DMS 273 (cell line): ENCODE data around the gene COG8.

Experiments
- DNase-seq: peaks from one replicate; lab custom pipeline; 2025; ENCODE audit not compliant: unreplicated experiment; lab: John Stamatoyannopoulos, UW

COG8 gene

DNA sequence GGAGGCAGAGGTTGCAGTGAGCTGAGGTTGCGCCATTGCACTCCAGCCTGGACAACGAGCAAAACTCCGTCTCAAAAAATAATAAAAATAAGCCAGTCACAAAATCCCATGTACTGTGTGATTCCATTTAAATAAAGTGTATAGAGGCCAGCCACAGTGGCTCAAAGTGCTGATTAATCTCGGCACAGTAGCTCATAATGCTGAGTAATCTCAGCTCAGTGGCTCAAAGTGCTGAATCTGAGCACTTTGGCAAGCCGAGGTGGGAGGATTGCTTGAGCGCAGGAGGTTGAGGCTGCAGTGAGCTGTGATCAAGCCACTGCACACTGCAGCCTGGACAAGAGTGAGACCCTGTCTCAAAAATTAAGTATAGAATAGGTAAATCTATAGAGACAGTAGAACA, 7.3 kb upstream of the COG8 start:
- DNase-seq = no peak

DNA sequence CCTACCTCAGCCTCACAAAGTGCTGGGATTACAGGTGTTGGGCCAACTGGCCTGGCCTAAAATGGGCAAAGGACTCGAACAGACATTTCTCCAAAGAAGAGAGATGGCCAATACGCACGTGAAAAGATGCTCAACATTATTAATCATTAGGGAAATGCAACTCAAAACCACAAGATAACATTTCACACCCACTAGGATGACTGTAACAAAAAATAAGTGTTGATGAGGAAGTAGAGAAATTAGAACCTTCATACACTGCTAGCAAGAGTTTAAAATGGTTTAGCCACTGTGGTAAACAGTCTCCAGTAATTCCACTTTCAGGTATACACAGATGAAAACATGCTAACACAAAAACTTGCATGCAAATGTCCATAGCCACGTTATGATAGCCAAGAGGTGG, 6.6 kb upstream of the COG8 start:
- no peak for DNase-seq

DNA sequence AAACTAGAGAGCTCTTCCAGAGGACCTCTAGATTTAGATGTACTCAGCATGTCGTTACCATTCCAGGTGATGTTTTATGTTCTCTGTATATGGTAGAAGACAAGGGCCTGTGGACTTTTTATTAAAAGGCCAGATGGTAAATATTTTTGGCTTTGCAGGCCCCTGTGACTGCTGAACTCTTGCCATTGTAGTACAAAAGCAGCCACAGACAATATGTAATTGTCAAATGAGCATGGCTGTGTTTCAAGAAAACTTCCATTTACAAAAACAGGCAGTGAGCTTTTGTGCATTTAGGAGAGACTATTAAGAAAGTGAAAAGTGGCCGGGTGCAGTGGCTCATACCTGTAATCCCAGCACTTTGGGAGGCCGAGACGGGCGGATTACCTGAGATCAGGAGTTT, 4.8 kb upstream of the COG8 start:
- DNase-seq = no peak

DNA sequence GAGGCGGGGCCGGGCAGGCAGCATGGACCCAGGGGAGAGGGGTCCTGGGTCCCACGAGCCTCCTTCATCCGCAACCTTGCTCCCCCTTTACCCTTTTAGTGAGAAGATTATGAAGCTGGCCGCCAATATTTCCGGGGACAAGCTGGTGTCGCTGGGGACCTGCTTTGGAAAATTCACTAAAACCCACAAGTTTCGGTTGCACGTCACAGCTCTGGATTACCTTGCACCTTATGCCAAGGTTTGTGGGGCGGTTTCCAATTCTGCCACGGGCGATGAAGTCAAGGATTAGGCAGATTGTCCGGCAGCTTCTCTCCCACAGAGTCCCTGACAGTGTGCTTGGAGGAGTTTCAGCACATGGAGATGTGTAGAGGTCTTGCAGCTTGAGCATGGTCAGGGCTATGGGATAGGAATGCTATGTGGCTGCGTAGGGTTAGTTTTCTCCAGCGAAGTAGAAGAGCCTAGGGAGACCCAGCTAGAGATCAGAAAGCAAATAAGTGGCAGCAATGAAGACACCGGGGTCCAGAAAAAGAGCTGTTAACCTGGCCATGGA, 806 bp upstream of the COG8 start:
- DNase-seq = peak; percentile 54

DNA sequence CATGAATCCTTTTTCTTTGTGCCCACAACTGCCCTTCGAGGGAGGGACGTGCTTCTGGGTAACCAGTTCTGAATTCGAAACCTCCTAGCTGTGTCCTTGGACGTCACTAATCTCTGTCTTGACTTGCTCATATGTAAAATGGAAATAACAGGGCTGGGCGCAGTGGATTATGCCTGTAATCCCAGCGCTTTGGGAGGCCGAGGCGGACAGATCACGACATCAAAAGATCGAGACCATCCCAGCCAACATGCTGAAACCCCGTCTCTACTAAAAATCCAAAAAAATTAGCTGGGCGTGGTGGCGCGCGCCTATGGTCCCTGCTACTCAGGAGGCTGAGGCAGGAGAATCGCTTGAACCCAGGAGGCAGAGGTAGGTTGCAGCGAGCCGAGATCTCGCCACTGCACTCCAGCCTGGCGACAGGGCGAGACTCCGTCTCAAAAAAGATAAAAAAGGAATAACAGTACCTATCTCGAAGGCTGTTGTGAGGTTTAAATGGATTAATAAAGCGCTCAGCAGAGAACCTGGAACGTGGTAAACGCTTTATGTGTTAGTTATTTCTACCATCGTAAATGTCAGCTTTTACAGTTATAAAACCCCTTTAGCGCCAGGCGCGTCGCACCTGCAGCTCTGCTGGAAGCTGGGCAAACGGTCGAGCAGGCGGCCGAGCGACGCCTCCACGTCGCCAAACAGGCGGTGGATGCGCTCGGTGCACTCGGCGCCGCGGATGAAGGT, 641 bp downstream of the COG8 start:
- DNase-seq = no peak

DNA sequence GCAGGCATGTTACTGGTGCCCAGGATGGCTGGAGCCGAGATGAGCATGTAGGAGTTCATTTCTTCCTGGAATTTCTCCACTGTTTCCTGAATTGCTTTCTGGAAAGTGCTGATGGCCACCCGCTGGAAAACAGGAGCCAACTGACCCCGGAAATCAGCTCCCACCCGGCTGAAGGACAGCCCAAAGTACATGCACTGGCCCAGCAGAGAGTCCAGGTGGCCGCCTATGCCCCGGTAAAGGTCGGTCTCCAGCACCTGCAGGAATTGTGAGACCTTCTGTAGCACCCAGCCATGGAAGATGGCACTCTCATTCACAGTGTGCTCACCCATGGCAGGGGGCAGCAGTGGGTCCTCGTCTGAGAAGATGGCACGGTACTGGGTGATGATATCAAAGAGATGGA, 4.7 kb downstream of the COG8 start:
- no peak for DNase-seq

DNA sequence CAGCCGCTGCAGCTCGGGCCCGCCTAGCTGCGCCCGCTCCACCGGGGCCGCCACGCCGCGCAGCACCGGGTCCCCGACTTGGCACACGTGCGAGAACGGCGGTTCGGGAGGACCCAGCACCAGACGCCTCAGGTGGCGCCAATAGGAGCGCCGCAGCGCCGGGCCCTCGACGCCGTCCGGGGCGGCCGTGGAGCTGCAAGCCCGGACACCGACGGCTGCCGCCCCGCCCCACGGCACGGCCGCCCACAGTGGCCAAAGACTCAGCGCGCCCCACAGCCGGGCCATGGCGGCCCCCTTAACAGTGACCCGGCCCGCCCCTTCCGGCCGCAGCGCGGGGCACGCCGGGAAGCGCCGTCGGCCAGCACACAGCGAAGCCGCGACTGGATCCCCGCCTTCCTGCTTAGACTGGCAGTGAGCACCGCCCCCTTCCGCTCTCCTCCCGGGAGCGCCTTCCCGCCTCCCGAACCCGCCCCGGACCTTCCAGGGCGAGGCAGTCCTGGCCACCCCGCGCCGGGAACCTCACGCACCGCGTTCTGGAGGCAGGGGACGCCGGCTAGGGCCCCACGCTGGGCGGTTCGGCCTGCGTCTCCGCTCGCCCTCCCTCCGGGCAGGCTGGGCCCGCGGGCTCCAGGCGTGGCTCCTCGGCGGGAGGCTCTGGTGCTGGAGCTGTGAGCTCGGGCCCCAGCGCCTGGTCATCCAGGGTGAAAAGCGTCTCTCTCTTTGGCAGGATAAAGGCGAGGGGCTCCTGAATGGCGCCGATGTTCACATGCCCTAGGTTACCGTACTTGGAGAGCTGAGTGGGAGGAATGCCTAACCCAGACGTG, 8.9 kb downstream of the COG8 start, which contains the start of gene PDF:
PDF (minus strand) TSS at position 303 of the 824 bp plus-strand sequence; CDS start at position 285, 18 bp downstream.
- DNase-seq = peak; percentile 98

DNA sequence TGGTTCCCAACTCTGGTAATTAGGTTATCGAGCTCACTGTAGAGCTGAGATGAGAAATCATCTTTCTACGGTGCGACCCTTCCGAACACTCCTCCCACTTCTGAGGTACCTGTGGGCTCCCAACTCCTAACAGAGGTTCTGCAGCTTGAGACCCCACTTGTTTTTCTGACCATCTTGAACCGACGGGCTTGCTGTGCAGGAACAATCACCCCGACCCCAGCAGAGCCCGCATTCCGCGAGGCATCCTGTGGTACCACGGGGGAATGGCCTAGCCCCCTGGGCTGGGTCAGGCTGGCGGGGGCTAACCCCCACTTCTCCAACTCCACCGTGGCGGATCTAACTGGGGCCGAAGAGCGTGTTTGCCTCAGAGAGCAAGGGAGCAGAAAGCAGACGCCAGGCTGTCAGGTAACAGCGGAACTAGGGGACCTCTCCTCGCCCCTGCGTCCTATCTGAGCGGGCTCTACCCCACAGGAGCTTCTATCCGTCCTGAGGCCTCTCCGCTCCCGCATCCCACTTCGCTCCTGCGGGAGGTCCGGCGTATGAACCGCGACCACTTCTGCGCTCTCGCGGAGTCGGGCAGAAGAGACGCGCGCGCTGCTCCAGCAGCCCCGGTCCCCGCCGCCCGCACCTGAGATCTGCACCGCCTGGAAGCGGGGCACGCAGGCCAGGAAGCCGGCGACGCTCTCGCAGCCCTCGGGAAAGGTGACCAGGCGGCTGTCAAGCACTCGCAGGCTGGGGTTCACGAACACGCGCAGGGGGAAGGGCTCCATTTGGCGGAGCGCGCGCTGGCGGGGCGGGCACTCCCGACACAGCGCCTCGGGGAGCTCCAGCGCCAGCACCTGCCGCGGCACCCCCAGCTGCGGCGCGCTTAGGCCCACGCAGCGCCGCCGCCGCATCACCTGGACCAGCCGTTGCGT, 9.7 kb downstream of the COG8 start:
- peak; percentile 76 for DNase-seq

DNA sequence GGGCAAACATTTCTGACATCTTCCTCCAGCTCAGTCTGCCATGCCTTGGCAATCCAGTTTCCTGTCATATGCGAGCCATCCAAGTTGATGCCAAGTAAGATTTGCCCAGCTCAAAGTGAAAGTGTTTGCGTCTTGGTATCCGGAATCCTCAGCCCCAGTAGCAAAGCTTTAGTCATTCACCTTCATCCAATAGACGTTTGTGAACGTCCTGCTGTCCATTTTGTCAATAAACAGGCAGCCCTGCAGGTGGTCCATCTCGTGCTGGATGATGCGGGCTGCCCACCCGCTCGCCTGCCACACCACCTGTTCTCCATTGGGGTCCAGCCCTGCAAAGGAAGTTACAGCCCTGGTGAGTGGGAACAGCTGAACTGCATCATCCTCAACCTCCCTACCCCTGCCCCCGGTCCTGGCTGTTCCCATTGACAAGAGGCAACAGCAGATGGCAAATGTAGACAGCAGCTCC, 10.5 kb downstream of the COG8 start:
- DNase-seq = peak; percentile 77

DNA sequence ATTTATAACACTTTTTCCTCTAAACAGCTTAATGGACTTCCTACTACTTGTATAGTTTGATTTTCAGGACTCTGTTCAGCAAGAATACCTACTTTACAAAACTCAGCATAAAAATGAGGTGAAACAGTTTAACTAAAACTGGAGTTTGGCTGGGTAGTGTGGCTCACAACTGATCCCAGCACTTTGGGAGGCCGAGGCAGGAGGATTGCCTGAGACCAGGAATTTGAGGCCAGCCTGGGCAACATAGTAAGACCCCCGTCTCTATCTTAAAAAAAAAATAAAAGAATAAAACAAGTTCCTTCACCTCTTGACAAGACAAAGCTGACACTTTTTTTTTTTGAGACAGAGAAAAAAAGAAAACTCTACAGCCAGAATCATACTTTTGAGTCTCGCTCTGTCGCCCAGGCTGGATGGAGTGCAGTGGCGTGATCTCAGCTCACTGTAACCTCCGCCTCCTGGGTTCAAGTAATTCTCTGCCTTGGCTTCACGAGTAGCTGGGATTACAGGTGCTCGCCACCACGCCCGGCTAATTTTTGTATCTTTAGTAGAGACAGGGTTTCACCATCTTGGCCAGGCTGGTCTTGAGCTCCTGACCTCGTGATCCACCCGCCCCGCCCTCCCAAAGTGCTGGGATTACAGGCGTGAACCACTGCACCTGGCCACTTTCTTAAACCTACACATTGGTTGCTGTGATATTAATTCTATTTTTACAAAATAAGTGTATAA, 11.6 kb downstream of the COG8 start:
- DNase-seq = no peak

DNA sequence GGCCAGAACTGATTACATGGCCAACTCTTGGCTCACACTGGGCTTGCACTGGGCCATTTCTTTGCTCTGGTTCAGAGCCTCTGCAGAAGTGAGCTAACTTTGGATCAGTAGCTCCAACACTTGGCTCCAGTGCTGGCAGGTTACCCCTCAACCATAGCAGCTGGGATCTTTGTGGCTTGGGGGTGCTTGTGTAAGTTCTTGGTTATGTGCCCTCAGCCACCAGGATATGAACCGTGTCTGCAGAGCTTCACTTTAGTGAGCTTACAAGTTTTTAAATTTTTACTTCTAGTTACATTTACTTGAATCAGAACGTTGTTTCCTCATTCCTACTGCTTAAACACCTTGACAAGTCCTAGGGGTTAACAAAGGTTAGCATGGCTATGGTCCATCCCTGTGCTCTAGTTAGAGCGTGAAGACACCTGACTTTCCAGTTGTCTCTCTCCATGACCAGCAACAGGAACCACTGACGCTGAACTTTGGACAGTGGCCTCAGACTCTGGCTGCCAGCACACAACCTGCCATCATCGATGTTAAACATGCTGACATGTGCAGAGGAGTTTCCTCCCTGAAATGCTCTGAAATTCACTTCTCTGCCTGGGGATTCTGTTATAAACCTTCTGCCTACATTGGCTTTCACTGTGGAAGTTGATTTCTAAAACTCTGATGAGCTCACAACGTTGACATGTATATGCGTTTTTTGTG, 13.0 kb downstream of the COG8 start:
- DNase-seq = no peak

DNA sequence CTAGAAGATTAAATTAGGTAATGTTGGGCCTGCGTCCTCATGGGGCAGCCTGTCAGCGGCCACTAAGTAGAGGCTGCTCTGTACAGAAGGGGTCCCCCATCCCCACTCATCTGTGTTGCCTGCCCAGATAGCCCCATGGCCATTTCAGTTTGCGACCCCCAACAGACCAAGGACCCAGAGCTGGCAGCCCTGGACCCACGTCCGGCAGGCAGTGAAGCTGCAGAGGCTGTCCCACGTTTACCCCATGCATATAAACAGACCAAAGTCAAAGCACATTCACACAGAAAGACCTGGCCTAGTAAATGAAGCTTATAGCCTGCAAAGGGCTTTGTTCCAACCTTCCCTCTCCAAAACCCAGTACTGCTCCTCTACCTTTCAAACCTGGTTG, 13.6 kb downstream of the COG8 start:
- no peak for DNase-seq

DNA sequence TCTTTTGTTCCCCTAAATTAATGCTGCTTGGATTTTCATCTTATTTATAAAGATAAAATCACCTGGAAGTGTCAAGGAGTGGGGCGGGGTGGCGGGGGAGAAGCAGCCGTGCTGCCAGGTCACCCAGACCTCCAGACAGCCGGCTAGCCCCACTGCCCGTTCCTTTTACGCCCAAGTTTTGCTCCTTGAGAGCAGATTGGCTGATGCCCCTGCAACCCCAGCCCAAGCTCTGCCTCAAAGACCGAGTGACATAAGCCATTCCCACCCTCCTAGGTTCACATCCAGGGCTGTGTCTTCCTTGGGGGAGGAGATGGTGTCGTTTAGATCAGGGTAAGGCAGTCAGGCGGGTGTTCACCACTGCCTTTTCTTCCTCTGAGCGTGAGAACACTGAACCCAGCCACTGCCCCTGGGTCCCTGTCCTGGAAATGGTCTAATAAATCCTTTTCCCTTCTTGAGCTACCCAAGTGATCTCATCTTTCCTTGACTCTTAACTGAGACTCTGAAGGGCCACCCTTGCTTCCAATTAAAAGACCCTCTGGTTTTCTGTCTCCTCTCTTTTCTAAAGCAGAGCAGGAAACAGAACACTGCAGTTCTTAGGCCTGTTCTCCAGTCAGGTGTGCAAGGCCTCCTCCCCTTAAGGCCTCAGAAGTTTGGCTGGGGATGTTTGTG, 14.6 kb downstream of the COG8 start:
- no peak for DNase-seq

DNA sequence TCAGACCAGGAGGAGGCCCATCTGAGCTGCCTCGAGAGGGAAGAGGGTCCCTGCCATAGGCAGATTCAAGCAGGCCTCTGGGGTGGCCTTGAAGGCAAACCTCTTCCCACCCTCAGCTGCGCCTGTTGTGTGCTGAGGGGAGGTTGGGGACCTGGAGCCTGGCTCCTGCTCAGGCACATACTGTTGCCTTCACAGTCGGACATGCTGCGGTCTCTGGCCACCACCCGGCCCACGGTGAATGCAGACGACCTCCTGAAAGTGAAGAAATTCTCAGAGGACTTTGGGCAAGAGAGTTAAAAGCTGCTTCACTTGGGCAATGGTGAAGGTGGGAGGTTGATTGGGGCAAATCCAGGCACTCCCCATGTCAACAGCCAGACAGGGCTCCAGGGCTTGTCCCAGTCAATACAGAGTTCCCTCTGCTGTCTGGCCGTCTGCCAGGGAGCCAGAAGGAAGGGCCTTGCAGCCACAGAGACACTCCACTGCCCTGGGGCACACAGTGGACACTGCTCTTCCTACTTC, 15.3 kb downstream of the COG8 start:
- DNase-seq = peak; percentile 73

DNA sequence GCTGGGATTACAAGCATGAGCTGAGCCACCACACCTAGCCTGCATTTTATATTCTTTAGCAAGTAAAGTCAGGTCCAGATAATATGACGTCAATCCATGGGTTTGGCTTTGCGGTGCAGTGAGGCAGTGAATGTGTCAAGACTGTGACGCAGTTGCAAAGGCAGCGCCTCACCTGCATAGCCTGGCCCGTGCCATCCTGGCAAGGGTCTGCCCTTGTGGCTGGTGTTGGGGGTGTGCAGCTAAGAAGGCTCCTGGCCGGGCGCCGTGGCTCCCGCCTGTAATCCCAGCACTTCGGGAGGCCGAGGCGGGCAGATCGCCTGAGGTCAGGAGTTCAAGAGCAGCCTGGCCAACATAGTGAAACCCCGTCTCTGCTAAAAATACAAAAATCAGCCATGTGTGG, 15.9 kb downstream of the COG8 start:
- DNase-seq = no peak

DNA sequence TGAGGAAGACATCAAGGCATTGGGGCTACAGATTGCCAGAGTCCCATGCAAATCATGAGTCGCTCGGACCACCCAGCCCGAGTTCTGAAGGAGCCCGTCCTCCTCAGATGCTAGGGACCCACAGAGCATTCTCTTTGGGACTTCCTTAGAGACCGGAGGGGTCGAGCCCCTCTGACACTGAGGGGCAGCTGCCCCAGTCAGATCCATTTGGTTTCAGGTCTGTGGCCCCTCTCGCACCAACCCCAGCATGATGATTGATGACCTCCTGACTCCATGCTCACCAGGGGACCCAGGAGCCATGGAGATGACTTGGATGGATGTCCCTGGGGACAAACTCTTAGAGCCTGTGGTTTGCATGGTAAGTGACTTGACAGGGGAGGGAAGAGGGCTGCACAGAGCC, 17.0 kb downstream of the COG8 start:
- DNase-seq = no peak

DNA sequence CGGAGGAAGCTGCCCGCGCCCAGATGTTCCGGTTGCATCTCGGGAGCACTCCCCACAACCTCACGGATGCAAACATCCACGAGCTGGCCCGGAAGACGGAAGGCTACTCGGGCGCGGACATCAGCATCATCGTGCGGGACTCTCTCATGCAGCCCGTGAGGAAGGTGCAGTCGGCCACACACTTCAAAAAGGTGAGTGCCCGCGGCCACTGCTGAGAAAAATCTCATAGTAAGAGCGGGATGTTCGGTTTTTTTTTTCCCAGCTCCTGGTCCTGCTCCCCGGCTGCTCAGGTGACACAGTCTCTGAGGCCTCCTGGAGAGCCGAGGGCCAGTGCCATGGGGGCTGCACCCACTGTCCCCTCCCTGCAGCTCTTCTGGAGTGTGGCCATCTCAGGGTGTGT, 18.3 kb downstream of the COG8 start:
- no peak for DNase-seq

DNA sequence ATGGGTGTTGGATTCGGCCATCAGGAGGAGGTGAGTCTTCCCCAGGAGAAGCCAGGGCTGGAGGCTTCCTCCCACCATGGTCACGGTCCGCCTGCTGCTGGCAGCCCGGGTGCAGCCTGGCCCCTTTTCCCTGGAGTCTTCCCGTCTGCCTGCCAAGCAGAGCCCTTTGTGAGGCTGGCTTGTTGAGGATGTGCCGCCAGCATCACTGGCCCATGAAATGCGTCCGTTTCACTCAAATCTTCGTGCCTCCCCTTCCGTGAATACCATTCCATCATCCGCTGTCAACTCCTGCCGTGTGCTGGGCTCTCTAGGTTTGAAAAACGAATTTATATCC, 18.7 kb downstream of the COG8 start:
- DNase-seq = no peak
